Measurements from ENCODE around the gene CNTN5. TPM values are rescaled to one million over a fixed set of nuclear protein-coding genes. Genes with fewer than 3 reads are reported as not detected.

Gene CNTN5
- total and polyA plus RNA-seq, 2 donors (not counting 1 experiment from before 2014, with no cell fraction given): not detected

- H3K27ac Mint-ChIP-seq: no peak overlapping the region
- Histone ChIP-seq H3K4me2 (replicated peaks; ENCODE audit: low read depth, low read length, poor library complexity, severe bottlenecking) (no peak overlapping the region), H3K9me3 (ENCODE audit: control extremely low read depth in 1 of 3, control insufficient read depth in 2 of 3, insufficient read depth in 1 of 3, low read length in 2 of 3) (no peaks in the 10 kb centered on the region), H3K36me3 (replicated peaks in 1 of 2; ENCODE audit: control extremely low read depth in 1 of 2, control insufficient read depth in 1 of 2, extremely low read depth in 1 of 2, insufficient read depth in 2 of 2, low read length in 1 of 2) (no peaks in the 10 kb centered on the region), H3K4me1 (ENCODE audit: control insufficient read depth in 2 of 2, insufficient read depth in 2 of 2, low read length in 2 of 2) (no peaks in the 10 kb centered on the region), H3K4me3 (ENCODE audit: control extremely low read depth in 1 of 5, extremely low read depth in 1 of 5, insufficient read depth in 1 of 5, low read depth in 2 of 5, low read length in 4 of 5) (no peak overlapping the region), H3K9ac (ENCODE audit: low read length) (no peak overlapping the region), H3K27me3 (replicated peaks in 1 of 4; ENCODE audit: control extremely low read depth in 1 of 4, control insufficient read depth in 3 of 4, insufficient read depth in 4 of 4, low read length in 3 of 4) (no peaks in the 10 kb centered on the region), H3K79me2 (ENCODE audit: control insufficient read depth, insufficient read depth, low read length) (no peaks in the 10 kb centered on the region), H3K27ac (ENCODE audit: low read length in 2 of 2) (no peak overlapping the region), H2AFZ (ENCODE audit: insufficient read depth, low read depth, low read length, poor library complexity, severe bottlenecking) (no peak overlapping the region), H4K20me1 (ENCODE audit: control insufficient read depth, insufficient read depth, low read length, poor library complexity, severe bottlenecking) (no peaks in the 10 kb centered on the region)
- DNase-seq: no peak
- peaks cover 7% of the 10 kb centered on the region for H3K9me3 Mint-ChIP-seq (ENCODE audit: insufficient read depth)
- H3K4me3 Mint-ChIP-seq: no peak overlapping the region
- TF ChIP-seq CTCF (IDR thresholded peaks at IDR 0.05): no peak
- no peak for TF ChIP-seq EZH2 (IDR thresholded peaks at IDR 0.05; ENCODE audit: borderline replicate concordance, insufficient read depth, low read depth, low read length, poor library complexity, severe bottlenecking)
- no peaks in the 10 kb centered on the region for H3K27me3 Mint-ChIP-seq
- ATAC-seq (ENCODE audit: low read depth): no peak
- ChIA-PET POLR2A (no interaction called here), CTCF (no interaction called here)
- intact Hi-C loops (cut with micrococcal nuclease): no loop called here
- no peaks in the 10 kb centered on the region for H3K4me1 Mint-ChIP-seq
- WGBS (ENCODE audit: insufficient coverage): no CpG with 5 or more reads among the region's 2 CpGs
These were observed 649.4 kb downstream of the CNTN5 start for GRCh38 chr11:99670067-99670676.

GRCh38 chr11:99671808-99672409, 651.2 kb downstream of the CNTN5 start:
- Mint-ChIP-seq H3K27ac (no peak overlapping the region), H3K4me1 (no peaks in the 10 kb centered on the region), H3K27me3 (no peaks in the 10 kb centered on the region), H3K9me3 (ENCODE audit: insufficient read depth) (peaks cover 7% of the 10 kb centered on the region), H3K4me3 (no peak overlapping the region)
- Histone ChIP-seq H3K27ac (ENCODE audit: low read length in 2 of 2) (no peak overlapping the region), H3K9ac (ENCODE audit: low read length) (no peak overlapping the region), H4K20me1 (ENCODE audit: control insufficient read depth, insufficient read depth, low read length, poor library complexity, severe bottlenecking) (no peaks in the 10 kb centered on the region), H3K9me3 (ENCODE audit: control extremely low read depth in 1 of 3, control insufficient read depth in 2 of 3, insufficient read depth in 1 of 3, low read length in 2 of 3) (no peaks in the 10 kb centered on the region), H3K4me2 (replicated peaks; ENCODE audit: low read depth, low read length, poor library complexity, severe bottlenecking) (no peak overlapping the region), H2AFZ (ENCODE audit: insufficient read depth, low read depth, low read length, poor library complexity, severe bottlenecking) (no peak overlapping the region), H3K79me2 (ENCODE audit: control insufficient read depth, insufficient read depth, low read length) (no peaks in the 10 kb centered on the region), H3K4me3 (ENCODE audit: control extremely low read depth in 1 of 5, extremely low read depth in 1 of 5, insufficient read depth in 1 of 5, low read depth in 2 of 5, low read length in 4 of 5) (no peak overlapping the region), H3K4me1 (ENCODE audit: control insufficient read depth in 2 of 2, insufficient read depth in 2 of 2, low read length in 2 of 2) (no peaks in the 10 kb centered on the region), H3K27me3 (replicated peaks in 1 of 4; ENCODE audit: control extremely low read depth in 1 of 4, control insufficient read depth in 3 of 4, insufficient read depth in 4 of 4, low read length in 3 of 4) (no peaks in the 10 kb centered on the region), H3K36me3 (replicated peaks in 1 of 2; ENCODE audit: control extremely low read depth in 1 of 2, control insufficient read depth in 1 of 2, extremely low read depth in 1 of 2, insufficient read depth in 2 of 2, low read length in 1 of 2) (no peaks in the 10 kb centered on the region)
- CTCF ChIA-PET: no interaction called here
- intact Hi-C loops (cut with micrococcal nuclease): no loop called here
- no peak for DNase-seq
- ATAC-seq (ENCODE audit: low read depth): no peak
- POLR2A ChIA-PET: no interaction called here
- TF ChIP-seq EZH2 (IDR thresholded peaks at IDR 0.05; ENCODE audit: borderline replicate concordance, insufficient read depth, low read depth, low read length, poor library complexity, severe bottlenecking): no peak
- TF ChIP-seq CTCF (IDR thresholded peaks at IDR 0.05): no peak
- WGBS (ENCODE audit: insufficient coverage): 100% methylated on average over 2 of the region's 8 CpGs

Measured in B cell (primary cell).